ENCODE results near the gene DNAJC16.
"Not testable (repeated sequence)": the region's sequence is repeated elsewhere in the genome, so short reads cannot be mapped to it uniquely, and the experiment has no call there.

DNAJC16 gene

GRCh38 chr1:15526490-15527339, at the start of gene DNAJC16:
TSS of gene DNAJC16 (plus strand) at chr1:15526848. CDS start at chr1:15529106, 2,258 bp downstream.
- DNase-seq (ENCODE audit: low spot score): peak; percentile 86

DNA sequence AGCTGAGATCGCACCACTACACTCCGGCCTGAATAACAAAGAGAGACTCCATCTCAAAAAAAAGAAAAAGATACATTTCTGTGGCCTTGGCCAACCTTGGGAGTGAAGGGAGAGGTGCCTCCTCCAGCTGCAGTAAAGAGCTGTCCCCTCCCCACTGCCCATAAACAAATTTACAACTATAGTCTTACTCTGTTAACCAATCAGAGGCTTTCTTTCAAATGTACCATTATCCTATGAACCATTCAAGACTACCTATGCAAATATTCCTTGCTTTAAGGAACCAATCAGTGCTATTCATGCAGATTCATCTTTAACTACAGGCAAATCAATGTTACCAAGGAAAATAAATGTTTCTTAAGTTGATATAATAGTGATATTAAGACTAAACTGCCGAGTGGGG, 49.7 kb upstream of the DNAJC16 start:
- DNase-seq (ENCODE audit: low spot score): peak; percentile 34

- DNase-seq (ENCODE audit: low spot score): no peak
These were observed 48.9 kb upstream of the DNAJC16 start for GRCh38 chr1:15477646-15478212.

- no peak for DNase-seq (ENCODE audit: low spot score)
These were observed 46.8 kb upstream of the DNAJC16 start for GRCh38 chr1:15479654-15480347.

DNA sequence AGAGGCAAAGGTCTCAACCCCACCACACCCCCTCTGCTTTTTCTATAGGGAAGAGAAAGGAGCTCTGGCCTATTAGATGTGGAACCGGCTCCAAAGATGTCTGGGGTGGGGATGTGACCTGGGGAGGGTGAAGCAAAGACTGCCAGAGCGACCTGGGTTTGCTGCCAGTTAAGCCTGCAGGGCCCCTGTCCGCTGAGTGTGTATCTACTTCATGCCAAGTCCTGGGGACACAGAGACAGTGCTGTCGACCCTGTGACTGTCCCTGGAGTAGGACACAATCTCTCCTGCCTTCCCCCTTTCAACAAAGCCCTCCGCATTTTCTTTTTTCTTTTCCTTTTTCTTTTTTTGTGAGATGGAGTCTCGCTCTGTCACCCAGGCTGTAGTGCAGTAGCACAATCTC, 44.2 kb upstream of the DNAJC16 start:
- DNase-seq (ENCODE audit: low spot score): not testable (repeated sequence)

GRCh38 chr1:15482983-15483543, 43.6 kb upstream of the DNAJC16 start:
- DNase-seq (ENCODE audit: low spot score): not testable (repeated sequence)

DNA sequence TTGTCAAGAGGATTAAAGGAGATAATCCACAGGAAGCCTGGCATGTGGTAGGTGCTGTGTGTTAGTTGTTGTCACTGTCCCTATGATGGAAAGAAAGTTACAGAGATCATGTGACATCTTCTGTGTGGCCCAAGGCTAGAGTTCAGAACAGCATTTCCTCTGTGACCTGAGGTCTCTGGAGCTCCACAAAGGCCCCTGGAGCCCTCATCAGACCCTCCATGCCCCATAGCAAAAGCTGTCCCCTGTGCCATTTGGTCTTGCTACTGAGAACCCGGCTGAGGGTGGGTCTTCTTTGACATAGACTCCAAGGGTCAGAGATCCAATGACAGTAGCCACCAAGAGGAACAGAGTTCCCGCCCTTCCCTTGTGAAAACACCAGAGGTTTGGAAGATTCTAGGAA, 42.7 kb upstream of the DNAJC16 start:
- DNase-seq (ENCODE audit: low spot score): no peak

DNA sequence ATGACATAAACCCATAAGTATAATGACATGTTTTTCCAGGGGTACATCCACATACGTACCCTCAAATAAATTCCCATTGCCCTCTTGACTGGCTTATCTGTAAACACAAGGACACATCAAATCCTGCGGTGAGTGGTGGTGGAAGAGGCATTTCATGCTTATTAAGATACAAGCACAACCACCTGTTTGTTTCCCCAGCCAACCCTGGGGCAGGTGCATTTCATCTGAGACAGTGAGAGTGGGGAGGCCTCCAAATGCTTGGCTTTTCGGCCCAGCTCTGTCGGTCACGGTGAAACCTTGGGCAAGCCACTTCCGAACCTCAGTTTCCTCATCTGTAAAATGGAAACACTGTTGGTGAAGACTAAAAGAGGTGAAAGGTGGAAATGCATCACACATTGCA, 42.2 kb upstream of the DNAJC16 start:
- DNase-seq (ENCODE audit: low spot score): not testable (repeated sequence)

GRCh38 chr1:15485636-15486035, 41.0 kb upstream of the DNAJC16 start:
- no peak for DNase-seq (ENCODE audit: low spot score)

DNA sequence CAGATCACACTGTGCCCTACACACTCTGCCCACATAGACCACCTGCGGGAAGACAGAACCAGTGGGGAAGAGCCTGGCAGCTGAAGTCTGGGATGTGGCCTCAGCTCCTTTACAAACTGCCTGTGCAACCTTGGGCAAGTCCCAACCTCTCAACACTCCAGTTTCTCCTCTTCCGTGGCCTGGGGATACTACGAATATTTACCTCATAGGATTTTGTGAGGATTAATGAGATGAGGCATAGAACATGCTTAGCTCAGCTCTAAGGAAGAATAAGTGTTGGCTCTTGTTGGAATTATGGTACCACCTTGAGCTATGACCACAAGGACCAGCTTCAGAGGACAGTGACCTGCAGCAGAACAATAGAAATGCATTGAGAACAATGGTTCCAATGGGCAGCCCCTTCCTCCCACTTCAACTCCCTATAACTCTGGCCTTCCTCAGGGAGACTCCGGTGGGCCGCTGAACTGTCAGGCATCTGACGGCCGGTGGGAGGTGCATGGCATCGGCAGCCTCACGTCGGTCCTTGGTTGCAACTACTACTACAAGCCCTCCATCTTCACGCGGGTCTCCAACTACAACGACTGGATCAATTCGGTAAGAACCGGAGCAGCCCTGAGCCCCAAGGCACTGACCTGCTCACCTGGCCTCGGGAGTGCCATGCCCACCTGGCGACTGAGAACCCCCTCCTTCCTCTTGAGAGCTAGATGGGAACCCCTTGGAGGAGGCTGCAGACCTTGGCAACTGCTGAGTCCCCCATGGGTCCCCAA, 39.6 kb upstream of the DNAJC16 start:
- DNase-seq (ENCODE audit: low spot score): not testable (repeated sequence)

GRCh38 chr1:15488371-15488770, 38.3 kb upstream of the DNAJC16 start:
- DNase-seq (ENCODE audit: low spot score): no peak

DNA sequence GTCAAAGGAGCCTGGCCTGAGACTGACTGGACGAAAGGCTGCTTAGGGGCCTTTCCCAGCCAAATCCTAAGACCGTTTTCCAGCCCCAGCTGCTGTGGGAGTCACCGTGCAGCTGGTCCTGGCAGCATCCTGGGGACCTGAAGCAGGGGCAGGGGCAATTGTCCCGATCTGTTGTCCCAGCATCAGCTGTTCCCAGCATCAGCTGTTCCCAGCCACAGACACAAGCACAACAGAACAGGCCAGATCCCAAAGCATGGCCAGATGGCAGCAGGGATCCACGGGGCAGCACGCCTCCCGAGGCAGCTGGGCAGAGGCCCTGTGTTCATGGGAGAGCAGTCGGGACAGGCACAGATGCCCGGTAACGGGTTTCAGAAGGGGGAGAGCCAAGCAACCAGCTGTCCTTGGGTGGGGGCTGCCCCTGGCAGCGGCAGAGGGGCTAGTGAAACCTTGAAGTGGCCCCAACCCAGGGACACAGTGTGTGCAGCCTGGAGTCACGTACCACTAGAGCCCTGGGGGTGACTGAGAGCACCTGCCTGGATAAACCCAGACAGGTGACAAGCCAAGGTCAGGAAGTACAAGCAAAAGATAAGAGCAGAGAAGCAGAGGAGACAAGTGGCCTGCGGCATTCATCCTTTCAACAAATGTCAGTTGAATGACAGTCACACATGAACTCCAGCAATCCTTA, 37.5 kb upstream of the DNAJC16 start:
- DNase-seq (ENCODE audit: low spot score): no peak

GRCh38 chr1:15491010-15491409, 35.6 kb upstream of the DNAJC16 start:
- not testable (repeated sequence) for DNase-seq (ENCODE audit: low spot score)

GRCh38 chr1:15492596-15492995, 34.1 kb upstream of the DNAJC16 start:
- no peak for DNase-seq (ENCODE audit: low spot score)

DNA sequence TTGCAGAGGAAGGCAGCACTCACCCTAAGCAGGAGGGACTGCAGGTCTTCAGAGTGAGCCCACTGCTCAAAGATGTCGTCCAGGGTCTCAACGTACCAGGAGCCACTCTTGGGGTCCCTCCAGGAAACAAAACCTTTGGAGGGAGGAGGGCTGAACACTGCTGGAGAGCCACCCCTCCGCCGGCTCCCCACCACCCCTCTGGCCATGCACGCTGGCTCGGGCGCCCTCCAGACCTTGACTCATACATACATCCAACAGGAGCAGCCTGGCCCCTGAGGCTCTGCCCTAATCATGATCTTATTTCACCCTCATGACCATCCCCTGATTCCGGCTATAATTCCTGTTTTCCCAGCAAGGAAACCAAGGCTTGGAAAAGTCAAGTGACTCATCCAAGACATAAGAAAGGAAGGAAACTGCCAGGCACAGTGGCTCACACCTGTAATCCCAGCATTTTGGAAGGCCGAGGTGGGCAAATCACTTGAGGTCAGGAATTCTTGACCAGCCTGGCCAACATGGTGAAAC, 32.7 kb upstream of the DNAJC16 start:
- DNase-seq (ENCODE audit: low spot score): no peak

- no peak for DNase-seq (ENCODE audit: low spot score)
These were observed 26.2 kb upstream of the DNAJC16 start for GRCh38 chr1:15500184-15501178.

- peak; percentile 90 for DNase-seq (ENCODE audit: low spot score)
These were observed 25.2 kb upstream of the DNAJC16 start for GRCh38 chr1:15501208-15502032.

DNA sequence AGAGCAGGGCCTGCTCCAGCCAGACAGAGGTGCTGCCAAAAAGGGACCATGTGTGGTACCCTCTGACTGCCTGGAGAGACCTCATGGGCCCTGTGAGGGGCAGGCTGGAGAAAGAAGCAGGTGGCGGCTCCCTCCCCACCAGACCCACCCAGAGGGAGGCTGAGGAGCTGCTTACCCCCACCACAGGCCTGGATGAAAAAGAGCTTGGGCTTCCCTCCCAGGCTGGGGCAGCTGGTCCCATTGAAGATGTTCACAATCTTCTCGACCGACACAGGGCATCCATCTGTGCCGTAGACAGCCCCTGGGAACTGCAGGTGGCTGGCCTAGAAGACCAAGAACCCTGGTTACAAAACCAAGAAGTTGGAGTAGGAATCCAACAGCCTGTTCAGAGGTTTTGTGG, 22.2 kb upstream of the DNAJC16 start:
- DNase-seq (ENCODE audit: low spot score): no peak

- DNase-seq (ENCODE audit: low spot score): no peak
These were observed 19.8 kb upstream of the DNAJC16 start for GRCh38 chr1:15506831-15507230.
